ENCODE measurements around the gene ZMYND19.
"Not testable (repeated sequence)": the region's sequence is repeated elsewhere in the genome, so short reads cannot be mapped to it uniquely, and the experiment has no call there.

The ZMYND19 gene

GRCh38 chr9:137534256-137535119 is 55.8 kb downstream of the ZMYND19 start:
- DNase-seq (ENCODE audit: low read depth in 3 of 3, low spot score in 1 of 3): no peak

DNA sequence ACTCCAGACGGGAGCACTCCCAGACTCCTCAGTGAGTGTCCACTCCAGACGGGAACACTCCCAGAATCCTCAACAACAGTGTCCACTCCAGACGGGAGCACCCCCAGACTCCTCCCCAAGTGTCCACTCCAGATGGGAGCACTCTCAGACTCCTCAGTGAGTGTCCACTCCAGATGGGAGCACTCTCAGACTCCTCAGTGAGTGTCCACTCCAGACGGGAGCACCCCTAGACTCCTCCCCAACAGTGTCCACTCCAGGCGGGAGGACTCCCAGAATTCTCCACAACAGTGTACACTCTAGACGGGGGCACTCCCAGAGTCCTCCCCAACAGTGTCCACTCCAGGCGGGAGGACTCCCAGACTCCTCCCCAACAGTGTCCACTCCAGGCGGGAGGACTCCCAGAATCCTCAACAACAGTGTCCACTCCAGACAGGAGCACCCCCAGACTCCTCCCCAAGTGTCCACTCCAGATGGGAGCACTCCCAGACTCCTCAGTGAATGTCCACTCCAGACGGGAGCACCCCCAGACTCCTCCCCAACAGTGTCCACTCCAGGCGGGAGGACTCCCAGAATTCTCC is 57.3 kb downstream of the ZMYND19 start:
- DNase-seq (ENCODE audit: low read depth in 3 of 3, low spot score in 1 of 3): not testable (repeated sequence)
